Mucosa of descending colon (tissue), 3 donors: ENCODE measurements around the gene ALPK1. TPM values are rescaled to one million over a fixed set of nuclear protein-coding genes. Genes with fewer than 3 reads are reported as not detected.

Experiments
- ATAC-seq: fragments of 200-7000 bp; cut with Tn5 transposase; one replicate; pipeline ENCODE4 v1.9.1; 2020; ENCODE audit warnings: mild to moderate bottlenecking, moderate library complexity
- DNase-seq, 3 donors: peaks; one replicate each; pipeline ENCODE4 v3.0.0-alpha.2; 2020
- H3K36me3 ChIP-seq: fragments of 200-600 bp; one replicate; pipeline ENCODE4 v1.8.0; 2021; ENCODE audit warnings: low read depth, mild to moderate bottlenecking
- H3K4me1 ChIP-seq: fragments of 200-600 bp; one replicate; pipeline ENCODE4 v1.8.0; 2021; ENCODE audit warnings: low read depth, mild to moderate bottlenecking
- H3K4me3 ChIP-seq: fragments of 200-600 bp; one replicate; pipeline ENCODE4 v1.8.0; 2021; ENCODE audit warnings: mild to moderate bottlenecking
- H3K9me3 ChIP-seq: fragments of 200-600 bp; one replicate; pipeline ENCODE4 v1.8.0; 2021; ENCODE audit warnings: mild to moderate bottlenecking
- CTCF ChIP-seq: fragments of 200-600 bp; IDR thresholded peaks from one replicate; pipeline ENCODE4 v1.8.0; 2022; ENCODE audit warnings: antibody characterized with exemption, mild to moderate bottlenecking
- intact Hi-C, 2 donors: fragments of 100-400 bp; cut with DNase I in 1 of 2; cut with micrococcal nuclease in 1 of 2; formaldehyde crosslinking; loops; one replicate each; pipeline versions ENCODE4 v1.11.0 to v1.11.1; 2022; cut with DNase I, micrococcal nuclease
- total RNA-seq, 3 donors: library from RNA; stranded (reverse); fragmentation: NEBNext Ultra II Directional in 2 of 3; extraction: Animal tissue kit (Norgen Biotek cat#: 25700) in 2 of 3; gene quantifications; one replicate each; pipeline versions ENCODE4 v1.2.1 to v1.2.4, GENCODE V29; 2021 to 2023
- donor health status: DM: no; HTN: no; CAD: no; lungs with moderate emphysema.
- donor health status: DM: no; HTN: no; CAD: no.
- donor health status: DM: no; HTN: yes; CAD: no.

The ALPK1 gene
- total RNA-seq, 3 donors from 2014 or later, result 23.1 to 39.8 (median 31.0) TPM

GRCh38 chr4:112316360-112316759 lies 19.2 kb downstream of the ALPK1 start:
- H3K4me3 ChIP-seq, result no peak overlapping the region
- intact Hi-C loops, result no loop called here
- no peaks in the 10 kb centered on the region for H3K4me1 ChIP-seq
- H3K36me3 ChIP-seq, result no peaks in the 10 kb centered on the region
- ATAC-seq (no peak), DNase-seq (no peak)
- no peak for TF ChIP-seq CTCF
- H3K9me3 ChIP-seq, result no peaks in the 10 kb centered on the region

- ATAC-seq (no peak), DNase-seq (no peak)
- Histone ChIP-seq H3K4me3 (no peak overlapping the region), H3K9me3 (no peaks in the 10 kb centered on the region), H3K36me3 (no peaks in the 10 kb centered on the region), H3K4me1 (no peaks in the 10 kb centered on the region)
- no peak for TF ChIP-seq CTCF
- intact Hi-C loops, result no loop called here
Observed at GRCh38 chr4:112318239-112319142, 21.3 kb downstream of the ALPK1 start.

GRCh38 chr4:112321776-112322684 lies 24.9 kb downstream of the ALPK1 start:
- Histone ChIP-seq H3K4me3 (no peak overlapping the region), H3K4me1 (no peaks in the 10 kb centered on the region), H3K36me3 (no peaks in the 10 kb centered on the region), H3K9me3 (no peaks in the 10 kb centered on the region)
- ATAC-seq, result peak; percentile 72
- DNase-seq, result peak in 2 of 3 donors; percentile 45 to 86
- intact Hi-C loops, result loop anchor here (10.0 kb wide), 2 partner anchors 203 to 213 kb away; no protein-coding TSS in a partner anchor
- peak; percentile 55 for TF ChIP-seq CTCF

GRCh38 chr4:112322866-112323265 lies 25.7 kb downstream of the ALPK1 start:
- intact Hi-C loops, result loop anchor here (10.0 kb wide), 2 partner anchors 202 to 212 kb away; no protein-coding TSS in a partner anchor
- Histone ChIP-seq H3K9me3 (no peaks in the 10 kb centered on the region), H3K36me3 (no peaks in the 10 kb centered on the region)

More at GRCh38 chr4:112322866-112323265, 25.7 kb downstream of the ALPK1 start:
- Histone ChIP-seq H3K4me1 (no peaks in the 10 kb centered on the region), H3K4me3 (no peak overlapping the region)
- DNase-seq (no peak), ATAC-seq (no peak)
- TF ChIP-seq CTCF, result no peak
